Esophagus squamous epithelium (tissue), 5 donors: Measurements from ENCODE around the gene EXOC6. TPM values are rescaled to one million over a fixed set of nuclear protein-coding genes. Genes with fewer than 3 reads are reported as not detected.

Experiments
- DNase-seq: peaks from one replicate; lab custom pipeline; 2025; lab: John Stamatoyannopoulos, UW
- H3K27ac ChIP-seq, 4 donors: fragments of 200-600 bp; sonication (generic); one replicate each; pipeline ENCODE4 v1.5.1; 2016 to 2019; ENCODE audit warnings: mild to moderate bottlenecking in 1 of 4
- H3K27me3 ChIP-seq, 4 donors: fragments of 200-600 bp; sonication (generic); 1 replicate in 3 of 4; 2 replicates in 1 of 4; pipeline versions ENCODE4 v1.5.1 to v1.6.0; 2017 to 2021; ENCODE audit warnings: antibody characterized with exemption in 1 of 4
- H3K36me3 ChIP-seq, 3 donors: fragments of 200-600 bp; sonication (generic); one replicate each; pipeline ENCODE4 v1.5.1; 2016 to 2019
- H3K4me1 ChIP-seq, 3 donors: fragments of 200-600 bp; sonication (generic); one replicate each; pipeline ENCODE4 v1.5.1; 2017 to 2019
- H3K4me3 ChIP-seq, 4 donors: fragments of 200-600 bp; sonication (generic); 1 replicate in 3 of 4; 2 replicates in 1 of 4; pipeline ENCODE4 v1.5.1; 2016 to 2019; ENCODE audit warnings: mild to moderate bottlenecking in 2 of 4, moderate library complexity in 1 of 4
- H3K9me3 ChIP-seq, 3 donors: fragments of 200-600 bp; sonication (generic); one replicate each; pipeline ENCODE4 v1.5.1; 2016 to 2019
- POLR2A ChIP-seq, 4 donors: fragments of 450-650 bp; IDR thresholded peaks; one replicate each; pipeline ENCODE4 v1.6.1; 2017; ENCODE audit warnings: antibody characterized with exemption in 4 of 4, mild to moderate bottlenecking in 4 of 4, moderate library complexity in 3 of 4
- WGBS, 2 donors: methylation state at CpG; one replicate each; pipeline ENCODE4 v1.1.5; 2018; 5-methylcytosine and 5-hydroxymethylcytosine counted together
- intact Hi-C: fragments of 100-400 bp; cut with DNase I; formaldehyde crosslinking; loops from one replicate; pipeline ENCODE4 v1.15.0; 2022
- total RNA-seq, 4 donors: library from RNA; depleted of rRNA; stranded (reverse); fragments of >200 nt; gene quantifications; one replicate each; pipeline ENCODE4 v1.1.0, GENCODE V29; 2016
- TF ChIP-seq, protein P1 (sequence below), 6 experiments: fragments of 450-650 bp in 4 of 6; fragments of 200-600 bp in 2 of 6; sonication (generic) in 2 of 6; IDR thresholded peaks; one replicate each; pipeline ENCODE4 v1.5.1; 2016 to 2019; ENCODE audit warnings: antibody characterized with exemption in 6 of 6, mild to moderate bottlenecking in 4 of 6, moderate library complexity in 4 of 6
- donor health status: DM: yes; HTN: yes; CAD: no.

The EXOC6 gene
- total RNA-seq, 4 donors from 2014 or later = 1.3 to 9.5 (median 5.6) TPM

DNA sequence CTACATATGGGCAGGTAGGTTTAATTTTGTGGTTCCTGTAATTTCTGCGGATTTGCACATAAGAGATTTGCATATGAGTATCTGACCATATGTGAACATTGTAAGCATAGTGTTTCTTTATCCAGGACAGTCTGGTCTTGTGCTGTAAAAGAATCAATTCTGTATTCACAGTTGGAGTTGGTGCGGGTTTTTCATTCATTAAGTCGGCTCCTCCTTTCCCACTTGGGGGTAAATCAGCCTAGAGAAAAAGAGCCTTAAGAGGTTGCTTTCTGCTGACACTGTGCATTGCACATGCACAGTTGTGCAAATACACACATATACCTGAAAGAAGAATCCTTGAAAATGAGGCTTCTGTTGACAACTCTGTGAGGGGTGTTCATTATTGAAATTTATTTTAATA lies 206.2 kb downstream of the EXOC6 start:
- Histone ChIP-seq H3K27me3 (peaks cover 0 to 29% (median 3%) of the 10 kb centered on the region in 4 donors), H3K36me3 (peaks cover 0 to 6% (median 0%) of the 10 kb centered on the region in 3 donors), H3K27ac (no peak overlapping the region), H3K9me3 (no peaks in the 10 kb centered on the region), H3K4me3 (no peak overlapping the region), H3K4me1 (no peaks in the 10 kb centered on the region)
- intact Hi-C loops = no loop called here
- 83 to 89% methylated on average over 3 of the region's 3 CpGs for WGBS, 2 donors
- TF ChIP-seq POLR2A (IDR thresholded peaks at IDR 0.05) = no peak
- TF ChIP-seq, protein P1, sequence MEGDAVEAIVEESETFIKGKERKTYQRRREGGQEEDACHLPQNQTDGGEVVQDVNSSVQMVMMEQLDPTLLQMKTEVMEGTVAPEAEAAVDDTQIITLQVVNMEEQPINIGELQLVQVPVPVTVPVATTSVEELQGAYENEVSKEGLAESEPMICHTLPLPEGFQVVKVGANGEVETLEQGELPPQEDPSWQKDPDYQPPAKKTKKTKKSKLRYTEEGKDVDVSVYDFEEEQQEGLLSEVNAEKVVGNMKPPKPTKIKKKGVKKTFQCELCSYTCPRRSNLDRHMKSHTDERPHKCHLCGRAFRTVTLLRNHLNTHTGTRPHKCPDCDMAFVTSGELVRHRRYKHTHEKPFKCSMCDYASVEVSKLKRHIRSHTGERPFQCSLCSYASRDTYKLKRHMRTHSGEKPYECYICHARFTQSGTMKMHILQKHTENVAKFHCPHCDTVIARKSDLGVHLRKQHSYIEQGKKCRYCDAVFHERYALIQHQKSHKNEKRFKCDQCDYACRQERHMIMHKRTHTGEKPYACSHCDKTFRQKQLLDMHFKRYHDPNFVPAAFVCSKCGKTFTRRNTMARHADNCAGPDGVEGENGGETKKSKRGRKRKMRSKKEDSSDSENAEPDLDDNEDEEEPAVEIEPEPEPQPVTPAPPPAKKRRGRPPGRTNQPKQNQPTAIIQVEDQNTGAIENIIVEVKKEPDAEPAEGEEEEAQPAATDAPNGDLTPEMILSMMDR (IDR thresholded peaks at IDR 0.05) = no peak
- no peak for DNase-seq

DNA sequence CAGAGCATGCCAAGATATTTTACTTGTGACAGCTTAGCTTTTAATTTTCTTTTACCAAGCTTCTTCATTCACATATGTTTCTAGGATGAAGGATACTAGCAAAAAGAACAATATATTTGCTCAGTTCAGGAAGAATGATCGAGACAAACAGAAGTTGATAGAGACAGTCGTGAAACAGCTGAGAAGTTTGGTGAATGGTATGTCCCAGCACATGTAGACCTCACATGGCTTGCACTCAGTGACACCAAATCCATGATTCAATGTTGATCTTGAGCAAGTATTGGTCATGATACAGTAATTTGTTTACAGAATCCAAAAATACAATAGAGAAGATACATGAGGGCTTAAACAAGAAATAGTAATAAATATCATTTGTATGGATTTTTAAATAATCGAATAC lies 209.8 kb downstream of the EXOC6 start:
- H3K4me1 ChIP-seq = peaks cover 14 to 34% (median 24%) of the 10 kb centered on the region in 3 donors
- no peak overlapping the region for H3K27ac ChIP-seq
- peaks cover 2 to 66% (median 13%) of the 10 kb centered on the region in 4 donors for H3K27me3 ChIP-seq
- no peak for DNase-seq
- H3K4me3 ChIP-seq = no peak overlapping the region
- intact Hi-C loops = no loop called here
- WGBS, 2 donors = 87 to 89% methylated on average over 3 of the region's 3 CpGs
- H3K36me3 ChIP-seq = peaks cover 0 to 6% (median 0%) of the 10 kb centered on the region in 3 donors
- TF ChIP-seq, protein P1 (IDR thresholded peaks at IDR 0.05) = no peak
- no peak for TF ChIP-seq POLR2A (IDR thresholded peaks at IDR 0.05)
- no peaks in the 10 kb centered on the region for H3K9me3 ChIP-seq

DNA sequence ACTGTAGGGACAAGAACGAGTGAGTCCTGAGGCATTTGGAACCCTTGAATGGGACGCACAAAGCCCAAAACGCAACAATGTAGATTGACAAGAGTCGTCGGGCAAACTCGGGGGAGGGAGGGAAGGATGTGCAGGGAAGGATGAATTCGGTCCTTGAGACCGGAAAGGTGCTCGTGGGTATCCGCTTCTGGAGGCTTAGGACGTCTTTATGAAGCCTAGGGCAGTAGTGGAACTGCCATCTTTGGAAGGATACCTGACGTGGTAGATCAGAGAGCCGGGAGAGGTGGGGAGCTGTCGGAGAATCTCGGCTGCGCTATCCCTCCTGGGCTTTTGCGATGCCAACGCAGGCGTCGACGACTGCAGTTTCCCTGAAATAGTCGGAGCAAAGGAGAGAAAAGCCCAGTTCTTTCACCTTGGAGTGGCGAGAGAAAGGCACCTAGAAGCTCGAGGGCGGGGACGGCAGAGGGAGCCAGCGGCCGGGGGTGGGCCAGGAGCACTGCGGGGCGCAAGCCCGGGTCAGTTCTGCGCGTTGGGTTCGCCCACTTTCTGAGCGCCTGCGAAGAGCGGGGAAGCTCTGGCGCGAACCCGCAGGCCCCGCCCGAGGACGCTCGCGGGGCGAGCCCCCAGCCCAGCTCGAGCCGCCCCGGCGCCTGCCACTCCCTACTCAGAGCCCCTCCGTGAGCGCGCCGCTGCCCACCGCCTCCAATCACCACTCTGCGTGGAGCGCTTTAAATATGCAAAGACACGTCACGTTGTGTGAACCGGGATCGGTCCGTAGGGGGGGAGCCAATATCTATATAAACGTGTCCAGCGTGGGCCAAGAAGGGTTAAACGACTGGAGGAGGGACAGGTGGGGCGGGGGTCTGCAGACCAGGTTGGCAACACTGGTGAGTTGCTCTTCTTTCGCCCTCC lies 211.9 kb downstream of the EXOC6 start, which contains the start of gene CYP26C1:
TSS of gene CYP26C1 (plus strand) at position 824 of the 912 bp plus-strand sequence. CDS start 466 bp downstream, outside the sequence.
- Histone ChIP-seq H3K36me3 (peaks cover 0 to 6% (median 0%) of the 10 kb centered on the region in 3 donors), H3K4me3 (peak within 1 kb of the TSS in 1 of 4 donors; percentile 5), H3K27me3 (peaks cover 2 to 86% (median 22%) of the 10 kb centered on the region in 4 donors), H3K9me3 (no peaks in the 10 kb centered on the region), H3K27ac (no peak within 1 kb of the TSS), H3K4me1 (peaks cover 14 to 36% (median 26%) of the 10 kb centered on the region in 3 donors)
- intact Hi-C loops = no loop called here
- 35% methylated on average over 52 to 55 of the region's 67 CpGs for WGBS, 2 donors
- no peak for TF ChIP-seq POLR2A (IDR thresholded peaks at IDR 0.05)
- TF ChIP-seq, protein P1 (IDR thresholded peaks at IDR 0.05) = no peak
- DNase-seq = no peak

DNA sequence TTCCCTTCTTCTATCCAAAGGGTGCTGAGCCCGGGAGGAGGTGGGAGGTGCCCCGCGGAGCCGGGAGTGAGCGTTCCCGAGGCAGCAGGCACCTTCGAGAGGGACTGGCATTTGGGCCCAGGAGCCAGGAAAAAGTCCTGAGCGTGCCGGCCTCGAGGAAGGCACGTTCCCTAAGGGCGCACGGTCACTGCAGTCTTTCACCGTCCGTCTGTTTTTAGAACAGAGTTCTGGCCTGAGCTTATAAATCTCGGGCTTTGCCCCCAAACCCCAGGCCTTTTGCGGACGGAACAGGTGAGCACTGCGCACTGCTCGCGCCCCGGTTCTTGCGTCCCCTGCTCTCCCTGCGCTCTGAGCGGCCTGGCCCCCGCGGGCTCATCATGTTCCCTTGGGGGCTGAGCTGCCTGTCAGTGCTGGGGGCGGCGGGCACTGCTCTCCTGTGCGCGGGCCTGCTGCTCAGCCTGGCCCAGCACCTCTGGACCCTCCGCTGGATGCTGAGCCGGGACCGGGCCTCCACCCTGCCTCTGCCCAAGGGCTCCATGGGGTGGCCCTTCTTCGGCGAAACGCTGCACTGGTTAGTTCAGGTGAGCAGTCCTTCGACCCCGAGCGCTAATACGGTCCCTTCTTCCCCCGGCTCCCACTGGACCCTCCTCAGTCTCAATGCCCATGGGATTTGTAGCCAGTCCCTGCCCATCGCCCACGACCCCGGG lies 212.7 kb downstream of the EXOC6 start:
- Histone ChIP-seq H3K27me3 (peaks cover 2 to 95% (median 23%) of the 10 kb centered on the region in 4 donors), H3K4me1 (peaks cover 14 to 42% (median 32%) of the 10 kb centered on the region in 3 donors), H3K4me3 (peak overlapping the region in 1 of 4 donors; percentile 5), H3K9me3 (no peaks in the 10 kb centered on the region), H3K36me3 (peaks cover 0 to 6% (median 0%) of the 10 kb centered on the region in 3 donors), H3K27ac (no peak overlapping the region)
- DNase-seq = no peak
- WGBS, 2 donors = 32 to 33% methylated on average over 22 to 25 of the region's 45 CpGs
- intact Hi-C loops = no loop called here
- TF ChIP-seq, protein P1 (IDR thresholded peaks at IDR 0.05) = no peak
- no peak for TF ChIP-seq POLR2A (IDR thresholded peaks at IDR 0.05)
